ENCODE results near the gene SGTA.

The SGTA gene

GRCh38 chr19:2768365-2769132 is 14.5 kb downstream of the SGTA start:
- H3K27me3 ChIP-seq (ENCODE audit: insufficient read depth, poor library complexity, severe bottlenecking) = no peaks in the 10 kb centered on the region
- H3K36me3 ChIP-seq (ENCODE audit: low read depth) = peaks cover 64% of the 10 kb centered on the region
- H3K4me1 ChIP-seq (ENCODE audit: insufficient read depth, poor library complexity, severe bottlenecking) = no peaks in the 10 kb centered on the region
- no peak overlapping the region for H3K27ac ChIP-seq (ENCODE audit: poor library complexity, severe bottlenecking)
- TF ChIP-seq, protein P1, sequence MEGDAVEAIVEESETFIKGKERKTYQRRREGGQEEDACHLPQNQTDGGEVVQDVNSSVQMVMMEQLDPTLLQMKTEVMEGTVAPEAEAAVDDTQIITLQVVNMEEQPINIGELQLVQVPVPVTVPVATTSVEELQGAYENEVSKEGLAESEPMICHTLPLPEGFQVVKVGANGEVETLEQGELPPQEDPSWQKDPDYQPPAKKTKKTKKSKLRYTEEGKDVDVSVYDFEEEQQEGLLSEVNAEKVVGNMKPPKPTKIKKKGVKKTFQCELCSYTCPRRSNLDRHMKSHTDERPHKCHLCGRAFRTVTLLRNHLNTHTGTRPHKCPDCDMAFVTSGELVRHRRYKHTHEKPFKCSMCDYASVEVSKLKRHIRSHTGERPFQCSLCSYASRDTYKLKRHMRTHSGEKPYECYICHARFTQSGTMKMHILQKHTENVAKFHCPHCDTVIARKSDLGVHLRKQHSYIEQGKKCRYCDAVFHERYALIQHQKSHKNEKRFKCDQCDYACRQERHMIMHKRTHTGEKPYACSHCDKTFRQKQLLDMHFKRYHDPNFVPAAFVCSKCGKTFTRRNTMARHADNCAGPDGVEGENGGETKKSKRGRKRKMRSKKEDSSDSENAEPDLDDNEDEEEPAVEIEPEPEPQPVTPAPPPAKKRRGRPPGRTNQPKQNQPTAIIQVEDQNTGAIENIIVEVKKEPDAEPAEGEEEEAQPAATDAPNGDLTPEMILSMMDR (IDR thresholded peaks at IDR 0.05; ENCODE audit: poor library complexity, severe bottlenecking) = no peak
- DNase-seq (ENCODE audit: low spot score) (no peak), ATAC-seq (ENCODE audit: low read depth) (no peak)
- no peaks in the 10 kb centered on the region for H3K9me3 ChIP-seq (ENCODE audit: severe bottlenecking)
- H3K4me3 ChIP-seq (ENCODE audit: severe bottlenecking) = no peak overlapping the region

GRCh38 chr19:2767688-2768087 is 15.4 kb downstream of the SGTA start:
- Histone ChIP-seq H3K4me1 (ENCODE audit: insufficient read depth, poor library complexity, severe bottlenecking) (no peaks in the 10 kb centered on the region), H3K36me3 (ENCODE audit: low read depth) (peaks cover 70% of the 10 kb centered on the region), H3K27me3 (ENCODE audit: insufficient read depth, poor library complexity, severe bottlenecking) (no peaks in the 10 kb centered on the region), H3K4me3 (ENCODE audit: severe bottlenecking) (no peak overlapping the region), H3K9me3 (ENCODE audit: severe bottlenecking) (no peaks in the 10 kb centered on the region), H3K27ac (ENCODE audit: poor library complexity, severe bottlenecking) (no peak overlapping the region)
- TF ChIP-seq, protein P1 (IDR thresholded peaks at IDR 0.05; ENCODE audit: poor library complexity, severe bottlenecking) = no peak
- DNase-seq (ENCODE audit: low spot score) (no peak), ATAC-seq (ENCODE audit: low read depth) (no peak)

GRCh38 chr19:2766594-2767372 is 16.3 kb downstream of the SGTA start:
- Histone ChIP-seq H3K4me3 (ENCODE audit: severe bottlenecking) (no peak overlapping the region), H3K27ac (ENCODE audit: poor library complexity, severe bottlenecking) (no peak overlapping the region), H3K36me3 (ENCODE audit: low read depth) (peaks cover 64% of the 10 kb centered on the region), H3K9me3 (ENCODE audit: severe bottlenecking) (no peaks in the 10 kb centered on the region), H3K27me3 (ENCODE audit: insufficient read depth, poor library complexity, severe bottlenecking) (no peaks in the 10 kb centered on the region), H3K4me1 (ENCODE audit: insufficient read depth, poor library complexity, severe bottlenecking) (no peaks in the 10 kb centered on the region)
- TF ChIP-seq, protein P1 (IDR thresholded peaks at IDR 0.05; ENCODE audit: poor library complexity, severe bottlenecking) = no peak
- ATAC-seq (ENCODE audit: low read depth) = no peak
- no peak for DNase-seq (ENCODE audit: low spot score)

GRCh38 chr19:2765376-2765775 is 17.7 kb downstream of the SGTA start:
- H3K4me1 ChIP-seq (ENCODE audit: insufficient read depth, poor library complexity, severe bottlenecking) = no peaks in the 10 kb centered on the region
- no peaks in the 10 kb centered on the region for H3K27me3 ChIP-seq (ENCODE audit: insufficient read depth, poor library complexity, severe bottlenecking)
- ATAC-seq (ENCODE audit: low read depth) (no peak), DNase-seq (ENCODE audit: low spot score) (no peak)
- no peaks in the 10 kb centered on the region for H3K9me3 ChIP-seq (ENCODE audit: severe bottlenecking)
- TF ChIP-seq, protein P1 (IDR thresholded peaks at IDR 0.05; ENCODE audit: poor library complexity, severe bottlenecking) = no peak
- H3K4me3 ChIP-seq (ENCODE audit: severe bottlenecking) = no peak overlapping the region
- peaks cover 61% of the 10 kb centered on the region for H3K36me3 ChIP-seq (ENCODE audit: low read depth)
- H3K27ac ChIP-seq (ENCODE audit: poor library complexity, severe bottlenecking) = no peak overlapping the region

Measured in RWPE2 (cell line).